HG03045 (cell line): Measurements from ENCODE around the gene CELA2B.
"Not testable (repeated sequence)": the region's sequence is repeated elsewhere in the genome, so short reads cannot be mapped to it uniquely, and the experiment has no call there.

Experiments used
- ATAC-seq: cut with Tn5 transposase; IDR thresholded peaks from one replicate; pipeline ENCODE4 v1.9.1; 2021; ENCODE audit warnings: mild to moderate bottlenecking, moderate library complexity; ENCODE audit not compliant: unreplicated experiment

The CELA2B gene

DNA sequence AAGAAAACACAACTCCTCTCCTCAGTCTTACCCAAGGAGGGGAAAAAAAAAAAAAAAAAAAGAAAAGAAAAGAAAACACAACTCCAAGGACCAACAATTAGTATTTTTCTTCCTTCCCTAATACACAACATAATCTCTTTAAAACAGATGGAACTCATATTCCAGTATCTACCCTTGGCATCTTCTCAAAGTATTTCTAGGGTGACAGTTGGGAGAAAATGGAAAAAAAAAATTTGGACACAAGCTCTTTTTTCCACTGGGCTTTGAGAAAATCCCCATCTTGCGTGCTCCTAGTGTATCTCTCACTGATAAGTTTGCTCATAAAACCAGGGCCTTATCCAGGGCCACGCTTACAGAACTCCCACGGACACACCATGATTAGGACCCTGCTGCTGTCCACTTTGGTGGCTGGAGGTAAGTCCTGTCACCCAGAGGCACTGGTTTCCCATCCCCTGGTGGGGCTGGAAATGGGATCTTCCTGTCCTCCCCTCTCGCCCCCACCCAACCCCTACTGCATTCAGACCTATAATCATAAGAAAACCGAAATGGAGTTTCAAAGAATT is at the start of gene CELA2B:
CELA2B (plus strand) TSS at position 353 of the 563 bp plus-strand sequence; CDS start at position 375, 22 bp downstream.
- ATAC-seq: no peak

DNA sequence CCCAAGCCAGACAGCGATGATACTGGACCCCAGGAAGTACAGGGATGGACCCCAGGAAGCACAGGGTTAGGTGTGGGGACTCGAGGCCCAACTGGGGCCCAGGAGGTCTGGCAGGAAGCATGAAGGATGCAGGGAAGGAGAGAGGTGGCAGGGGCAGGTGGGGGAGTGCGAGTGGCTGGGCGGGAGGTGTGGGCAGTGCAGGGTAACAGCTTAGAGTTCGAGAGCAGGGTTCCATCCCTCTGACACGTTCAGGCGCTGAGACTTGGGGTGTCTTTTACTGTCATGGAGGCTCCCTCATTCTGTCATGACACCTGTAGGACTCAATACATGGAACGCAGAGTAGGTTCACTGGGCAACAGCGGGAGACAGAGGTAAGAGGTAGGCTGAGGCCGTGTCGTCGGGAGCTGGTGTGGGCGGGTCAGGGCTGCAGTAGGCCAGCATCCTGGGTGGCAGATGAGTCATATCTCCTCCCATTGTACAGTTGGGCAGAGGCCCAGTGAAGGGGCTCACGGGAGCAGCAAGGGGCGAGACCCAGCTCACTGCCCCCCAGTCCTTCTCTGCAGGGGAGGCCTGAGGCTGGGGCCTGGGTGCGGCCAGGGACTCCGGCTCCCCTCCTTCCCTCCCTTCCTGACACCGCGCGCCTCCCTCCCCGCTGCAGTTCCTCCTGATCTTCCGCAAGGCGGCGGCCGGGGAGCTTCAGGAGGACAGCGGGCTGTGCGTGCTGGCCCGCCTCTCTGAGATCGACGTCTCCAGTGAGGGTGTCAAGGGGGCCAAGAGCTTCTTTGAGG is 49.2 kb upstream of the CELA2B start:
- no peak for ATAC-seq

DNA sequence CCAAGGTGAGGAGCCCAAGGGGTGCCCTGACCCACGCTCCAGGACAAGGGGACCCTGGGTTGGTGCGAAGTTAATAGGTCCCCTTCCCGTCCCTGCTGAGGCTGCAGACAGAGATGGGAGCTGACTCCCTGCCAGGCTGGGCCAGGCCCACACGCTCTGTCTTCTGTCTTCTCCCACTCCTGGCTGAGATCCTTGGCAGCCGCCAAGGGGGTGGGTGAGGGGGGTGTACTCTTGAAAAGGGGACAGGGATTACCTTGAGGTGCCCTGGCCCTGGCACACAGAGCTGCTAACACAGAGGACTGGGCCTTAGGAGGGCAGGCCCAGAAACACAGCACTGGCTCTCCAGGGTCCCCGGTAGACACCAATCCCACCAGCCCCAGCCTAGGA is 48.6 kb upstream of the CELA2B start:
- no peak for ATAC-seq

DNA sequence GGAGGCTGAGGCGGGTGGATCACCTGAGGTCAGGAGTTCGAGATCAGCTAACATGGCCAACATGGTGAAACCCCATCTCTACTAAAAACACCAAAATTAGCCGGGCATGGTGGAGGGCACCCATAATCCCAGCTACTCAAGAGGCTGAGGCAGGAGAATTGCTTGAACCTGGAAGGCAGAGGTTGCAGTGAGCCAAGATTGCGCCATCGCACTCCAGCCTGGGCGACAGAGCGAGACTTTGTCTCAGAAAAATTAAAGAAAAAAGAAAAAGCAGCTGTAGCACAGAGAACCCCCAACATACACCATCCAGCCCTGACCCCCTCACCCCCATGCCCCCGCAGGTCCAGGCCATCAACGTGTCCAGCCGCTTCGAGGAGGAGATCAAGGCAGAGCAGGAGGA is 47.7 kb upstream of the CELA2B start:
- ATAC-seq: not testable (repeated sequence)

DNA sequence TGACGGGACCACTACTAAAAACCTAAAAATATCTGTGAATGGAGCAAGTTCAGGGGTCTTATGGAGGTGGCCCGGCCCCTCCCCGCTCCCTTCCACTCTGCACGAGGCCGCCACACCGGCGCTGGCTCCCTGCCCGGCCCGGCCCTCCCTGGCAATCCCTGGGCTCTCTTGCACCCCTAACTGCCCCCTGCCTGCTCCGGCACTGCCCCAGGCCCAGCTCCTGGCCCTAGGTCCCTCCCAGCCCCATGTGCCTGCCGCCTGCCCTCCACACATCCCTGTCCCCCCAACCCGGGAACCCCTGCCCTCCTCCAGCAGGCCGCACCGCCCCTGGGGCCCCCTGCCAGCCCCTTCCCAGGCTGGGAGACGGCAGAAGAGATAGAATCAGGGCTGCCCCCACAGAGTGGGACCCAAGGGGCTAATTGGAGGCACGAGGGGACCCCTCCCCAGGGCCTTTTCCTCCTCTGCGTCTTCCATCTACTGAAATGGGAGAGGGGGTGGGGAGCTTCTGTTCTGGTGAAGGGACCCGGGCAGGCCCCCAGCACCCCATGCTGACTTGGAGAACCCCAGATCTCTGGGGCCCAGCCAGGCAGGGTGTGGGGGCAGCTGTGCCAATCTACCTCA is 47.0 kb upstream of the CELA2B start:
- no peak for ATAC-seq

DNA sequence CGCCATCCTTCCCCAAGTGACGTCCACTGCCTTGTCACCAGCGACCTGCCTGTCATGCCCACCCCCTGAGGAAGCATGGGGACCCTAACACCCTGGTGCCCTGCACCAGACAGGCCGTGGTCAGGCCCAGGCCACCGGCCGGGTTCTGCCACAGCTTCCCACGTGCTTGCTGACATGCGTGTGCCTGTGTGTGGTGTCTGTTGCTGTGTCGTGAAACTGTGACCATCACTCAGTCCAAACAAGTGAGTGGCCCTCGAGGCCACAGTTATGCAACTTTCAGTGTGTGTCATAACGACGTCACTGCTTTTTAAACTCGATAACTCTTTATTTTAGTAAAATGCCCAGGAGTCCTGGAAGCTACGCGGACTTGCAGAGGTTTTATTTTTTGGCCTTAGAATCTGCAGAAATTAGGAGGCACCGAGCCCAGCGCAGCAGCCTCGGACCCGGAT is 46.2 kb upstream of the CELA2B start:
- no peak for ATAC-seq

DNA sequence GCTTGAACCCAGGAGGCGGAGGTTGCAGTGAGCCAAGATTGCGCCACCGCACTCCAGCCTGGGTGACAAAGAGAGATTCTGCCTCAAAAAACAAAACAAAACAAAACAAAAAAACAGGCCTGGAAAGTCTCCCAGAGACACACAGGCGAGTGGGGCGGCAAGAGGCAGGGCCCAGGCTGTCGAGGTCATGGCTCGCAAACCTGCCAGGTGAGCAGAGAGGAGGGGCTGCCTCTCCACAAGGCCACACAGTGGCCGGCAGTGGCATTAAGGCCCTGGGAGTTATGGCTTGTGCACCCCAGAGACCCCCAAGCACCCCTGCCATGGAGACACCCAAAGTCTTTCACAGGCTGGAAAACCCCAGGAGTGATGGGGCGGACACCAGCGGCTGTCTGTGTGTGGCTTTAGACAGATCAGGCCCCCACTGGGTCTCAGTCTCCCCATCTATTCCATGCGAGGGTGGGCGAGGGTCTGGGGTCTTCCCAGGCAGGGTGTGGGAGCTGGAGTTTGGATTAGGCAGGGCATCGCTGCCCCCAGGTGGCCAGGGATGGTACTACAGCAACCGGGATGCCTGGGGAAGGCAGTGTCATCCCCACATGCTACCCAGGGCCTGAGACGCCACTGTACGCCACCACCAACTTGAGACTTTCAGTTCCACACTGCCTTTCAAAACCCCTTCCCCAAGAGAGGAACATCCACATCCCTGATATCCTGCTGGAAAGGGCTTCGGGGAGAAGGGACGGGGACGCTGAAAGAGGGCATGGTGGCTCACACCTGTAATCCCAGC is 44.9 kb upstream of the CELA2B start:
- ATAC-seq: no peak

DNA sequence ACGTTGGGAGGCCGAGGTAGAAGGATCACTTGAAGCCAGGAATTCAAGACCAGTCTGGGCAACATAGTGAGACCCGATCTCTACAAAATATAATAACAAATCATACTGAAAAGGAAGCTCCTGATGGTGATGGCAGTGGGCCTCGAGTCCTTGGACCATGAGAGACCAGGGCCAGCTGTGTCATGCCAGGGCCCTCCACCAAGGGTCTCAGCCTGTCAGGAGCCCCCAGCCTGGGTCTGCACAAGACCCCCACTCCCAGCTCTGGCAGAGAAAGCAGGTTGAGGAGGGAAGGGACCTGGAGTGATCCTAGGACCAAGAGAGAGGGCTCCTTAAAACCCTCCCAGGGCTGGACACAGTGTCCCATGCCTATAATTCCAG is 44.3 kb upstream of the CELA2B start:
- ATAC-seq: no peak

DNA sequence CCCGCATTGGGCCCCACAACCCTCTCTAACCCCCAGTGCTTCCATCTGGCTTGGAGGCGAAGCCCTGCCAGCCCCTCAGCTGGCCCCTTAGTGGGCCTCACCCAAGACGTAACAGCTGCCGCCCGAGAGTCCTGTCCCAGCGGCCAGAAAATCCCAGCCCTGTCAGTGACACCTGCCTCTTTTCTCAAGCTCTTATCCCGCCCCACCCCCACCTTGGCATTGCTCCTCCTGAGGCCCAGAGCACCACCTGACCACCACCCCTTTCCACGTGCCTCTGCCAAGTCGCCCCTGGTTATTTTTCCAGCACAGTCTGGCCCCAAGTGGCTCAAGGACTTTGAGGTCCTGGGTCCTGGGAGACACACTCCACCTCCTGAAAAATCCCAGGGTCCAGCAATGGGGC is 43.6 kb upstream of the CELA2B start:
- no peak for ATAC-seq

DNA sequence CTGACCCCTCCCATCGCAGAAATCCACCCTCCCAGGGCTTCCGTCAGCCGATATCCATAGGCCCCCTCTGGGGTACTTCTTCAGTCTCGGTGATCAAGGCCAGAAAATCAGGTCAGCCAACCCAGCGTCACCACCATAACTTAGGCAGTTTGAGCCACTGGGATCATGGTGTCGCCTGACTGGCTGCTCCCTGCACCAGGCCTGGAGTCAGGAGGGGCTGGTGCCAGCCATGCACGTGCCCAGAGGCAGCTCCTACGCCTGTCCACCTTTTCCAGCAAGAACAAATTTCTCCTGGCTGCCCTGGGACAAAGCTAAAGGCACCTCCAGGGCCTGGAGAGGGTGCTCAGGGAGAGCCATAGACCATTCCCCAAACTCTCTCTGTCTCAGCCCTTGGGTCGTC is 42.4 kb upstream of the CELA2B start:
- ATAC-seq: no peak

DNA sequence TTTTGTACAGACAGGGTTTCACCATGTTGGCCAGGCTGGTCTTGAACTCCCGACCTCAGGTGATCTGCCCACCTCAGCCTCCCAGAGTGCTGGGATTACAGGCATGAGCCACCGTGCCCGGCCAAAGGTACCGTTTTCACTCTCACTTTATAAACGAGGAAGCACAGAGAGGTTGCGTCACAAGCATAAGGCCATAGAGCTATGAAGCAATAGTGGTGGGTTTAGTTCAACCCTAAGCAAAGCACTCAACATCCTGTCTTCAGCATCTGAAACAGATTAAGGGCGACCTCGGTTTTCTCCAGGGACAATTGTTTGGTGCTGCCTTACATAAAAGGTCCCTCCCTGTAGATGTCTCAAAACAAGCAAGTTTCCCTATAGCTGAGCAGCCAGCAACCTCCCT is 41.2 kb upstream of the CELA2B start:
- ATAC-seq: not testable (repeated sequence)

DNA sequence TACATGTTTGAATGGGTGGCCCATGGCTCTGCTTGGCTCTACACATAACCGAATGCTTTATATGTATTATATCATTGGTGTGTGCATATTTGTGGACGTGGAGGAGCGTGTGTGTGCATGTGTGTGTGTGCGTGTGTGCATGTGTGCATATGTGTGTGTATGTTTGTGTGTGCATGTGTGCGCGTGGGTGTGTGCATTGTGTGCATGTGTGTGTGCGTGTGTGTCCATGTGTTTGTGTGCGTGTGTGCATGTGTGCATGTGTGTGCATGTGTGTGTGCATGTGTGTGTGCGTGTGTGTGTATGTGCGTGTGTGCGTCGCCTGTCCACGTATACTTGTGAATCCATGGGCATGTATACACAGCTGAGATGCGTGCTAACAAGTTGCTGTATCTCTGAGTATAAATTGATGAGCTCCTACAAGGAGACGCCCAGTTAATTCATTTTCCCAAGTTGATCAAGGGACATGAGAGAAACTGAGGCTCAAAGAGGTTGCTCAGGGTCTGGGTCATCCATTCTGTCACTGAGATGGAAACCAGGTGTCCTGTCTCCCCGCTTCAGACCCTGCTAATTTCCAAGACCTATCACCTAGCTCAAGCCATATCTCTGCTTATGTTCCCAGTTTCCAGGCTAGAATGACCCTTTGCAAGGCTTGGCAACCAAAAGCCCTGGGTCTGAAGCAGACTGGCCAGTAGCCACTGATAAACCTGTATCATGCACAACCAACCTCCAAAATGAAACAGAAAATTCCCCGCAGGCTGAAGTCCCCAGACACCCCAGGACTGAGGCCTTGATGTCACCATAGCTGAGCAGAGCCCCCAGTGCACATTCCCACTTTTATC is 40.4 kb upstream of the CELA2B start:
- no peak for ATAC-seq

DNA sequence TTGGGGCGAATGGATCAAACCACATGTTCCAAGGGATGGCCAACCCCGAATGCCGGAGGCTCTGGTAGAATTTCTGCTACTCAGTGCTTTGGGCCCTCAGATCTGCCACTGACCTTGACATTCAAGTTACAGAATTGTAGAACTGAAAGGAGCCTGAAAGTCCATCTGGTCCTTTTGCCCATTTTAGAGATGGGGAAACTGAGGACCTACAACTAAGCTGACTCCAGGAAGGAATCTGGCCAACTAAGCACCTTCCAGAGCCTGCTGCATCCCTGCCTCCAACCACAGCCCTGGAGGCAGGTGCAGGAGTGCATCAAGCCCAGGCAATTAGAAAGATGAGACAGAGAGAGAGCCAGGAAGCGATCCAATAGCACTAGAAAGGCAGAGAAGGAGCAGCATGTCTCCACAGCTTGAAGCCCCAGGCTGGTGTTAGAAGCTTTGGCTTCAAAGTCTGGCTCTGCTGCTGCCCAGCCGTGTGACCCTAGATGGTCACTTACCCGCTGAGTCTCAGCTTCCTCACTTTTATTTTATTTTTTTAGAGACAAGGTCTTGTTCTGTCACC is 38.9 kb upstream of the CELA2B start:
- ATAC-seq: no peak

DNA sequence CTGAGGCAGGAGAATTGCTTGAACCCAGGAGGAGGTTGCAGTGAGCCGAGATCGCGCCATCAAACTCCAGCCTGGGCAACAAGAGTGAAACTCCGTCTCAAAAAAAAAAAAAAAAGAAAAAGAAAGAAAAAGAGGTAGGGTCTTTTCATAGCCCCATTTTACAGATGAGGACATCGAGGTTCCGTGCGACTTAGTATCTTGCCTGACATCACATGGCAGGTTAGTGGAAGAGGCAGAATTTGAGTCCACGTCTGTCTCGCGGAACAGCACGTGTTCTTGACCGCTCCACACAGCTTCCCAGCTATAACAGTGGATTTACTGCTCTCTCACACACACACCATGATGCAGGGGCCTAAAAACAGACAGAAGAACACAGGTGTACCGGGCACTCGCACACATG is 36.6 kb upstream of the CELA2B start:
- ATAC-seq: no peak

DNA sequence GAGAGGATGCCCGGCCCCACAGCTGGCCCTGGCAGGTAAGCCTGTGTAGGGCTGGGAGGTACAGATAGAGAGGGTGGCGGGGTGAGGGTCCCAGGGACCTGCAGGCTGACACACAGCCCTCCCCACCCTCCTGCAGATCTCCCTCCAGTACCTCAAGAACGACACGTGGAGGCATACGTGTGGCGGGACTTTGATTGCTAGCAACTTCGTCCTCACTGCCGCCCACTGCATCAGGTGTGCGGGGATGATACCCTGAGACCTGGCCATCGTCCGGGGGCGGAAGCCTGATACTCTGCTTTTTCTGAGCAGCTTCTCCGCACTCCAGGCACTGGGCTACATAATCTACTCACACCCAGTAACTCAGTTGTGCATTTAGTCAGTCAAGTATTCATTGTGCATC is 35.5 kb upstream of the CELA2B start:
- no peak for ATAC-seq

DNA sequence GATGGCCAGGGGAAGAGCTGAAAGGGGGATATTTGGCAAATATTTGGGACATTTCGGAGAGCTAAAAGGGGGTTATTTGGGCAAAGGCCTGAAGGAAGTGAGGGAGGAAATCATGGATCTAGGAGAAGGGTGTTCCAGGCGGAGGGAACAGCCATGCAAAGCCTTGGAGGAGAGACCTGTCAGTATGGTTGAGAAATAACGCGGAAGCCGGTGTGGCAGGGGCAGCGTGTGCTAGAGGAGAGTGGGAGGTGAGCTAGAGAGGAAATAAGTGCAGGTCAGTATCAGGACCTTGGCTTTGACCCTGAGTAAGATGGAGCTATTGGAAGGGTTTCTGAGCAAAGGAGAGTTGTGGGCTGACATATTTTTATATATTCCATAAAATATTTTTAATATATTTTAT is 34.7 kb upstream of the CELA2B start:
- no peak for ATAC-seq

DNA sequence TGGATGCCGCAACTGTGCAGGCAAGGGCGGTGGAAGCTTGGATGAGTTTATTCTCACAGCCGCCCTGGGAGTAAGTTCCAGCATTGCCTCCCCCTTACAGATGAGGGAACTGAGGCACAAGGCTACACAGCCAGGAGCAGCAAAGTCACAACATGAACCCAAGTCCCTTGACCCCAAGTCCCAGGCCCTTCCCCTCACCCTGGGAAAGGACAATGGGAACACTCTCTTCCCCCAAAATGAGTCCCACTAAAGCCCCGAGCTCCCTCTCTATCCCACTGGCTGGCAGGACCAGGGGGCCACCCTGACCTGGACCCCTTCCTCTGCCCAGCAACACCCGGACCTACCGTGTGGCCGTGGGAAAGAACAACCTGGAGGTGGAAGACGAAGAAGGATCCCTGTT is 33.8 kb upstream of the CELA2B start:
- ATAC-seq: no peak

DNA sequence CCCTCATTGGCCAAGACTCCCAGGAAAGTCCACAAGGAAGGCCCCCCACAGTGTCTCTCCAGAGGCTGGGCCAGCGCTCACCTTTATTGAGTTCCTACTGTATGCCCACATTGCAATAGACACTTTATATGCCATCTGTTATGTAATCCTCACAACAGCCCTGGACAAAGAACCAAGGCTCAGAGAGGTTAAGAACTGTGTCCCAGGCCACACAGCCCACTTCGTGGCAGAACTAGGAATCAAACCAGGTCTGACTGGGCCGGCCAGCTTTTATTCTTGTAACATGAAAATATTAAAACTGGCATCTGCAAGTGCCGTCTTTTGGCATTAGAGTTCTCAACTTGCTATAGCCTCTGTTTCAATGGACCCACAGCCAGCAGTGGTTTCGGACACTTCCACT is 33.1 kb upstream of the CELA2B start:
- no peak for ATAC-seq

DNA sequence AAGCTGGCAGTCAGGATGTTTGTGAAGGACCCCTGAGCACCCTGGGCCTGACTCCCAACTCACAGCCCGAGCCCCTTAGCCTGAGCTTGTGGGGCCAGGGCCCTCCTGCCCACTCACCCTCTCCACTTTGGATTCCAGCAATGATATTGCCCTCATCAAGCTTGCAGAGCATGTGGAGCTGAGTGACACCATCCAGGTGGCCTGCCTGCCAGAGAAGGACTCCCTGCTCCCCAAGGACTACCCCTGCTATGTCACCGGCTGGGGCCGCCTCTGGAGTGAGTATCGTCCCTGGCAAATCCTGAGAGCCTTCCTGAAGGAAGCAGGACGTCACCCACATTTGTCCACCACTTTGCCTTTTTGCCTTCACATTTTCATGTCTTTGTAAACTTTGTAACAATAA is 32.6 kb upstream of the CELA2B start:
- no peak for ATAC-seq
